IMR-90 (cell line): ENCODE results near the gene SMIM22.

Experiments
- CEBPB ChIP-seq: IDR thresholded peaks from 2 replicates; pipeline ENCODE4 v1.6.1; 2012; ENCODE audit warnings: low read depth, low read length, improper control_type of control experiment
- CHD1 ChIP-seq: IDR thresholded peaks from 2 replicates; pipeline ENCODE4 v1.6.1; 2012; ENCODE audit warnings: low read depth, low read length, improper control_type of control experiment
- FOS ChIP-seq: fragments of 150-350 bp; IDR thresholded peaks from 2 replicates; pipeline ENCODE4 v1.6.1; 2016; ENCODE audit warnings: low read depth, low read length
- MAFK ChIP-seq: IDR thresholded peaks from 2 replicates; pipeline ENCODE4 v1.6.1; 2012; ENCODE audit warnings: low read depth, low read length, improper control_type of control experiment
- MAZ ChIP-seq: IDR thresholded peaks from 2 replicates; pipeline ENCODE4 v1.6.1; 2012; ENCODE audit warnings: low read depth, mild to moderate bottlenecking, low read length, improper control_type of control experiment, moderate library complexity, borderline replicate concordance
- MXI1 ChIP-seq: IDR thresholded peaks from 2 replicates; pipeline ENCODE4 v1.6.1; 2012; ENCODE audit warnings: low read depth, mild to moderate bottlenecking, low read length, moderate library complexity, borderline replicate concordance
- POLR2A ChIP-seq: IDR thresholded peaks from 2 replicates; pipeline ENCODE4 v1.6.1; 2012; ENCODE audit warnings: mild to moderate bottlenecking, low read depth, low read length
- RCOR1 ChIP-seq: IDR thresholded peaks from 2 replicates; pipeline ENCODE4 v1.6.1; 2012; ENCODE audit warnings: mild to moderate bottlenecking, low read length, improper control_type of control experiment; ENCODE audit not compliant: insufficient replicate concordance
- TF ChIP-seq, protein P1 (sequence below): conservative IDR thresholded peaks from 2 replicates; pipeline ENCODE4 v1.5.1; 2012; ENCODE audit warnings: mild to moderate bottlenecking, low read depth, low read length, improper control_type of control experiment

DNA sequence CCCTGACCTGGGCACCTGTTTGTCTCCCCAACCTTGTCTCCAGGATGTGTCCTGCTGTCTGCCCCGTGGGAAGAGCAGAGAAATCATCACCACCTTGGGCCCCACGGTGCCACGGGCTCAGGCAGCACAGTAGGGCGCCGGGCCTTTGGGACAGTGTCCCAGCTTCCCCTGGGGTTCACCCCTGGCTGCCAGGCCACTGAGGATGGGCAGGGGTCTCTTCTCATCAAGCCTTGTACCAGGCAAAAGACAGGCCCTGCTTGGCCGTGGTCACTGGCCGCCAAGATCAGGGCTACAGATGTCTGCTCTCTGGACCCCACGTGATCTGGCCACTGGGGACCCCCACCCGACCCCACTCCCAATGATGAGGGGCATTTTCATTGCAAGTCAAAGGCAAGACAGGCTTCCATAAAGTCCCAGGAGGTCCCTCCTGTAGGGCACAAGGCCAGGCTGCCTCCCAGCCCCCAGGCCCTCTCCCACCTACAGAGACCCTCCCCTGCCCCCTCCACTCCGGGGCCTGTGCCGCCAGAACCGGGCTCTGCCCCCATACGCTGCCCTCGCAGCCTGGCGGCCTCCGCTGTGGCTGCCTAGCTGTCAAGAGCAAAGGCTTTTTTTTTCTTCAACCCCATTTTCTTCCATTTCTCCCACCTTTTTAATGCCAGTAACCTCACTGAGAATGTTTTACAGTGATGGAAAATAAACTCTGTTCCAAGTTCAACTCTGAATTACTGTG lies 46.3 kb upstream of the SMIM22 start:
- TF ChIP-seq, protein P1, sequence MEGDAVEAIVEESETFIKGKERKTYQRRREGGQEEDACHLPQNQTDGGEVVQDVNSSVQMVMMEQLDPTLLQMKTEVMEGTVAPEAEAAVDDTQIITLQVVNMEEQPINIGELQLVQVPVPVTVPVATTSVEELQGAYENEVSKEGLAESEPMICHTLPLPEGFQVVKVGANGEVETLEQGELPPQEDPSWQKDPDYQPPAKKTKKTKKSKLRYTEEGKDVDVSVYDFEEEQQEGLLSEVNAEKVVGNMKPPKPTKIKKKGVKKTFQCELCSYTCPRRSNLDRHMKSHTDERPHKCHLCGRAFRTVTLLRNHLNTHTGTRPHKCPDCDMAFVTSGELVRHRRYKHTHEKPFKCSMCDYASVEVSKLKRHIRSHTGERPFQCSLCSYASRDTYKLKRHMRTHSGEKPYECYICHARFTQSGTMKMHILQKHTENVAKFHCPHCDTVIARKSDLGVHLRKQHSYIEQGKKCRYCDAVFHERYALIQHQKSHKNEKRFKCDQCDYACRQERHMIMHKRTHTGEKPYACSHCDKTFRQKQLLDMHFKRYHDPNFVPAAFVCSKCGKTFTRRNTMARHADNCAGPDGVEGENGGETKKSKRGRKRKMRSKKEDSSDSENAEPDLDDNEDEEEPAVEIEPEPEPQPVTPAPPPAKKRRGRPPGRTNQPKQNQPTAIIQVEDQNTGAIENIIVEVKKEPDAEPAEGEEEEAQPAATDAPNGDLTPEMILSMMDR = no peak
- no peak for TF ChIP-seq CHD1
- TF ChIP-seq POLR2A = no peak
- TF ChIP-seq FOS = no peak
- TF ChIP-seq MXI1 = no peak
- no peak for TF ChIP-seq CEBPB
- TF ChIP-seq MAZ = no peak
- TF ChIP-seq MAFK = no peak
- no peak for TF ChIP-seq RCOR1
